ENCODE measurements around the gene LGALS7B. TPM values are rescaled to one million over a fixed set of nuclear protein-coding genes. Genes with fewer than 3 reads are reported as not detected.

Gene LGALS7B
- total RNA-seq, 1 donor from 2014 or later: not detected

DNA sequence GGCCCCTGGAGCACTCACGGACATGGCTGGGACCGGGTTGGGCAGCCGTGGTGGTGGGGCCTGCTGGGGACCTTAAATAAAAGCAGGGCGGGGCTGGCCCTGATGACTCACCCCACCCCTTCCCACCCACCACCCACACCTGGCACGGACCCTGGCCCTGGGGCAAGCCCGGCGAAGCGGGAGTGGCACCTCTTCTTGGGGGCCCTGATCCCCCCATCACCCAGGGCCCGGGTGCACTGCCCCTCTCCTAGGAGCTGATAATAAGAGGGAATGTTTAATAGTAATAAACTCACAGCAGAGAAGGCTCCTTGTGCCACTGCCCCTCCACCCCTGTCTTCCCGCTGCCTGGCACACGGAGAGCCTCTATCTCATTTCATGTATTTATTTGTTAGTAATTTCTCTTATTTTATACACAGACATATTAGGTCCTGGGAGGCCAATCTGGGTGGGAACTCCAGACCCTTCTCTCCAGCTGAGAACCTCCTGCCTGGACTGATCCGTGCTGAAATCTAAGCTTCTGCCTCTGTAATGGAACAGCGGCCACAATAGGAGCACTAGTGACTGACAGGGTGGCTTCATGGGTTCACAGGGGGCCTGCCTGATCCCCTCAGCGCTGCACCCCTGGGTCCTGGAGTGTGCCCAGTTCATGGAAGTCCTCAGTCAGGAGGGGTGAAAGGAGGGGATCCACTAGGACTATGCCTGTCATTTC, 15.4 kb upstream of the LGALS7B start, which contains the start of gene LGALS7:
Gene LGALS7 (minus strand): TSS at position 49 of the 709 bp plus-strand sequence. CDS start 25 bp downstream, at position 24.
- H3K4me1 Mint-ChIP-seq (ENCODE audit: low read depth, unreplicated experiment): no peaks in the 10 kb centered on the region
- TF ChIP-seq, protein P1, sequence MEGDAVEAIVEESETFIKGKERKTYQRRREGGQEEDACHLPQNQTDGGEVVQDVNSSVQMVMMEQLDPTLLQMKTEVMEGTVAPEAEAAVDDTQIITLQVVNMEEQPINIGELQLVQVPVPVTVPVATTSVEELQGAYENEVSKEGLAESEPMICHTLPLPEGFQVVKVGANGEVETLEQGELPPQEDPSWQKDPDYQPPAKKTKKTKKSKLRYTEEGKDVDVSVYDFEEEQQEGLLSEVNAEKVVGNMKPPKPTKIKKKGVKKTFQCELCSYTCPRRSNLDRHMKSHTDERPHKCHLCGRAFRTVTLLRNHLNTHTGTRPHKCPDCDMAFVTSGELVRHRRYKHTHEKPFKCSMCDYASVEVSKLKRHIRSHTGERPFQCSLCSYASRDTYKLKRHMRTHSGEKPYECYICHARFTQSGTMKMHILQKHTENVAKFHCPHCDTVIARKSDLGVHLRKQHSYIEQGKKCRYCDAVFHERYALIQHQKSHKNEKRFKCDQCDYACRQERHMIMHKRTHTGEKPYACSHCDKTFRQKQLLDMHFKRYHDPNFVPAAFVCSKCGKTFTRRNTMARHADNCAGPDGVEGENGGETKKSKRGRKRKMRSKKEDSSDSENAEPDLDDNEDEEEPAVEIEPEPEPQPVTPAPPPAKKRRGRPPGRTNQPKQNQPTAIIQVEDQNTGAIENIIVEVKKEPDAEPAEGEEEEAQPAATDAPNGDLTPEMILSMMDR (IDR thresholded peaks at IDR 0.05; ENCODE audit: partially characterized antibody, unreplicated experiment): no peak
- H3K4me3 Mint-ChIP-seq (ENCODE audit: unreplicated experiment): no peak within 1 kb of the TSS
- no peak for DNase-seq
- H3K9me3 Mint-ChIP-seq (ENCODE audit: unreplicated experiment): peaks cover 4% of the 10 kb centered on the region
- no peaks in the 10 kb centered on the region for H3K36me3 Mint-ChIP-seq (ENCODE audit: unreplicated experiment)
- peaks cover 2% of the 10 kb centered on the region for H3K27me3 Mint-ChIP-seq (ENCODE audit: unreplicated experiment)
- no peak within 1 kb of the TSS for H3K27ac Mint-ChIP-seq (ENCODE audit: unreplicated experiment)

DNA sequence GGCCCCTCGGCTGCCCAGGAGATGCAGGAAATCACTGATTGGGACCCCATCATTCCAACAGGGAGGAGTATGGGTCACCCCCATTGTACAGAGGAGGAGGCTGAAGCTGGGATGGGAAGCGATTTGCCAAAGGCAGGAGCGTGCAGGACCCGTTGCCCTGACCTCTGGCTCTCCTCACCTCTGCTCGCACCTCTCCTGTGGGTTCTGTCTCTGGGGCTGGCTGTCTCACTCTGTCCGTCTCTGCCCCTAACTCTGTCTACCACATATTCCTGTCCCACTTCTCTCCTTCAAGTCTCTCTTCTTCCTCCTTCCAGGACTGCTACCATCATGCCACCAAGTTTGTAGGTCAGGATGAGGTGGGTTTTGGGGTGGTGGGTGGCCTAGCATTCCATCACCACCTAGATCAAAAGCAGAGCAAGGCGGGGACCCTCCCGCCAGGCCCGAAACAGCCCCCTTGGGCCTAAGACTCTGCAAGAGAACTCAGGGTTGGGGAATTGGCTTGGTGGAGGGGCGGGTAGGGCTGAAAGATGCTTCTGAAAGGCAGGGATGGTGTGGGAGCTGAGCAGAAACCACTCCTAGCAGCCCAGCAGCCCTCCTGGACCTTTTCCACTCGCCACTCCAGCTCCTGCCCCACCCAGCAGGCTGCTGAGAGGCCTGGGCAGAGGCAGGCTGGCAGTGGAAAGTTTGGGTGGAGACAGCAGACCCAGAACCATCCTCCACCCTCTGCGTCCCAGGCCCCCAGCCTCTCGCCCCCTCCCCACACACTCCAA, 14.6 kb upstream of the LGALS7B start:
- TF ChIP-seq, protein P1 (IDR thresholded peaks at IDR 0.05; ENCODE audit: partially characterized antibody, unreplicated experiment): no peak
- no peaks in the 10 kb centered on the region for H3K36me3 Mint-ChIP-seq (ENCODE audit: unreplicated experiment)
- no peak overlapping the region for H3K27ac Mint-ChIP-seq (ENCODE audit: unreplicated experiment)
- no peak overlapping the region for H3K4me3 Mint-ChIP-seq (ENCODE audit: unreplicated experiment)
- DNase-seq: no peak
- peaks cover 2% of the 10 kb centered on the region for H3K27me3 Mint-ChIP-seq (ENCODE audit: unreplicated experiment)
- H3K4me1 Mint-ChIP-seq (ENCODE audit: low read depth, unreplicated experiment): no peaks in the 10 kb centered on the region
- H3K9me3 Mint-ChIP-seq (ENCODE audit: unreplicated experiment): peaks cover 1% of the 10 kb centered on the region

DNA sequence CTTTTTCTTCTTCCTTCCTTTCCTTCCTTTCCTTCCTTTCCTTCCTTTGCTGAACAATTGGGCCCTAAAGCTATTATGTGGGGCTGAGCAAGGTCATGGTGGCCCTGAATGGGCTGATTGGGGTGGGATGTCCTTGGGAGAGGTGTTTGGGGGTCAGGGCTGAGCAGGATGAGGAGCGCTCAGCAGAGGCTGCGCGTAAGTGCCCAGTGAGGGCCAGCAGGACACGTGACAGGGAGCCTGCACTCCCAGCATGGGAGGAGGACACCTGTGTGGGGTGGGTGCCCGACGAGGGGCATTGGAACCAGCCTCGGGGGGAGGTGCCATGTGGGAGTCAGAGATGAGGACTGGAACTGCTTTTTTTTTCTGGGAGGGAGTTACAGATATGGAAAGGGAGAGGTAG, 10.3 kb upstream of the LGALS7B start:
- Mint-ChIP-seq H3K27ac (ENCODE audit: unreplicated experiment) (no peak overlapping the region), H3K36me3 (ENCODE audit: unreplicated experiment) (no peaks in the 10 kb centered on the region), H3K9me3 (ENCODE audit: unreplicated experiment) (no peaks in the 10 kb centered on the region), H3K4me3 (ENCODE audit: unreplicated experiment) (no peak overlapping the region), H3K4me1 (ENCODE audit: low read depth, unreplicated experiment) (no peaks in the 10 kb centered on the region), H3K27me3 (ENCODE audit: unreplicated experiment) (no peaks in the 10 kb centered on the region)
- DNase-seq: no peak
- TF ChIP-seq, protein P1 (IDR thresholded peaks at IDR 0.05; ENCODE audit: partially characterized antibody, unreplicated experiment): no peak

DNA sequence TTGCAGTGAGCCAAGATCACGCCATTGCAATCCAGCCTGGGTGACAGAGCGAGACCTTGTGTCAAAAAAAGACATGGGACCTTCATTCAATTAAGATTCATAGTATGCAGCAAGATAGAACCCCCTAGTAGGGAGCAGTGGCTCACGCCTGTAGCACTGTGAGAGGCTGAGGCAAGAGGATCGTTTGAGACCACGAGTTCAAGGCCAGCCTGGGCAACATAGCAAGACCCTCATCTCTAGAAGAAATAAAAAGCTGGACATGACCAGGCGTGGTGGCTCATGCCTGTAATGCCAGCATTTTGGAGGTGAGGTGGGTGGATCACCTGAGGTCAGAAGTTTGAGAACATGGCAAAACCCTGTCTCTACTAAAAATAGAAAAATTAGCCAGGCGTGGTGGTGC, 8.6 kb upstream of the LGALS7B start:
- H3K36me3 Mint-ChIP-seq (ENCODE audit: unreplicated experiment): no peaks in the 10 kb centered on the region
- no peaks in the 10 kb centered on the region for H3K27me3 Mint-ChIP-seq (ENCODE audit: unreplicated experiment)
- DNase-seq: no peak

More for the DNA sequence above, 8.6 kb upstream of the LGALS7B start:
- Mint-ChIP-seq H3K27ac (ENCODE audit: unreplicated experiment) (no peak overlapping the region), H3K9me3 (ENCODE audit: unreplicated experiment) (no peaks in the 10 kb centered on the region), H3K4me3 (ENCODE audit: unreplicated experiment) (no peak overlapping the region), H3K4me1 (ENCODE audit: low read depth, unreplicated experiment) (no peaks in the 10 kb centered on the region)
- TF ChIP-seq, protein P1 (IDR thresholded peaks at IDR 0.05; ENCODE audit: partially characterized antibody, unreplicated experiment): no peak

Measured in glutamatergic neuron (in vitro differentiated cells).